SK-N-SH (cell line): ENCODE results near the gene TREML4. TPM values are rescaled to one million over a fixed set of nuclear protein-coding genes. Genes with fewer than 3 reads are reported as not detected.

ENCODE experiments used
- CTCF ChIA-PET: fragments of 300-600, 350-600 bp; formaldehyde crosslinking; extraction: SDS; loops from one replicate; lab custom pipeline; 2021; lab: Yijun Ruan, JAX
- POLR2A ChIA-PET: fragments of 350-600 bp; sonication (Branson Sonifier 250); formaldehyde crosslinking; extraction: SDS; loops from one replicate; lab custom pipeline; 2020; ENCODE audit warnings: antibody characterized with exemption, inconsistent platforms; lab: Yijun Ruan, JAX
- DNase-seq: peaks from one replicate; pipeline ENCODE4 v3.0.0; 2012
- H2AFZ ChIP-seq: fragments of 200-600 bp; sonication (generic); 2 replicates; pipeline ENCODE4 v1.8.1; 2016; ENCODE audit warnings: antibody characterized with exemption, mild to moderate bottlenecking, low read depth
- H3F3A ChIP-seq: fragments of 200-600 bp; sonication (generic); replicated peaks from 2 replicates; pipeline ENCODE3; 2016; ENCODE audit warnings: antibody characterized with exemption, mild to moderate bottlenecking; ENCODE audit not compliant: insufficient read depth
- H3K27ac ChIP-seq, 2 experiments: fragments of 200-500 bp in 1 of 2; fragments of 200-600 bp in 1 of 2; sonication (Bioruptor generic) in 1 of 2; sonication (generic), shearing (Covaris generic) in 1 of 2; 2 replicates each; pipeline versions ENCODE4 v1.5.1 to v1.6.1; 2014 to 2016; ENCODE audit warnings: low read depth in 2 of 2, inconsistent platforms in 1 of 2, low read length in 1 of 2, mild to moderate bottlenecking in 1 of 2, mixed read lengths in 1 of 2
- H3K27me3 ChIP-seq: fragments of 200-600 bp; sonication (generic), shearing (Covaris generic); 2 replicates; pipeline ENCODE4 v1.6.1; 2016; ENCODE audit warnings: mixed run types; ENCODE audit not compliant: insufficient read depth
- H3K36me3 ChIP-seq, 2 experiments: fragments of 200-500 bp in 1 of 2; fragments of 200-600 bp in 1 of 2; sonication (Bioruptor generic) in 1 of 2; sonication (generic) in 1 of 2; replicated peaks in 1 of 2; 2 replicates each; pipeline versions ENCODE3 to v1.5.1; 2014 to 2016; ENCODE audit warnings: low read length in 1 of 2, mild to moderate bottlenecking in 1 of 2; ENCODE audit not compliant: insufficient read depth in 2 of 2, control insufficient read depth in 1 of 2
- H3K4me1 ChIP-seq, 2 experiments: fragments of 200-500 bp in 1 of 2; fragments of 200-600 bp in 1 of 2; sonication (Bioruptor generic) in 1 of 2; sonication (generic), shearing (Covaris generic) in 1 of 2; 2 replicates each; pipeline versions ENCODE4 v1.5.1 to v1.6.1; 2014 to 2016; ENCODE audit warnings: low read depth in 1 of 2, low read length in 1 of 2, mixed run types in 1 of 2; ENCODE audit not compliant: insufficient read depth in 2 of 2, control insufficient read depth in 1 of 2
- H3K4me2 ChIP-seq: fragments of 200-600 bp; sonication (generic), shearing (Covaris generic); 2 replicates; pipeline ENCODE4 v1.6.1; 2017; ENCODE audit warnings: mixed run types
- H3K4me3 ChIP-seq, 2 experiments: fragments of 200-500 bp in 1 of 2; fragments of 200-600 bp in 1 of 2; sonication (Bioruptor generic) in 1 of 2; sonication (generic), shearing (Covaris generic) in 1 of 2; 2 replicates each; pipeline versions ENCODE4 v1.5.1 to v1.8.1; 2014 to 2016; ENCODE audit warnings: low read depth in 2 of 2, inconsistent platforms in 1 of 2, low read length in 1 of 2, mild to moderate bottlenecking in 1 of 2, mixed read lengths in 1 of 2, moderate library complexity in 1 of 2
- H3K79me2 ChIP-seq: fragments of 200-600 bp; sonication (generic); 2 replicates; pipeline ENCODE4 v1.8.1; 2017; ENCODE audit warnings: mild to moderate bottlenecking; ENCODE audit not compliant: insufficient read depth
- H3K9ac ChIP-seq: fragments of 200-600 bp; sonication (generic); 2 replicates; pipeline ENCODE4 v1.6.1; 2017; ENCODE audit warnings: mixed run types
- H3K9me2 ChIP-seq: fragments of 200-600 bp; sonication (generic); 2 replicates; pipeline ENCODE4 v1.6.1; 2017; ENCODE audit warnings: mixed run types
- H3K9me3 ChIP-seq: fragments of 200-600 bp; sonication (generic); 2 replicates; pipeline ENCODE4 v1.6.1; 2017; ENCODE audit warnings: mixed run types, mild to moderate bottlenecking, moderate library complexity
- H4K20me1 ChIP-seq: fragments of 200-600 bp; sonication (generic); 2 replicates; pipeline ENCODE4 v1.6.1; 2017; ENCODE audit warnings: mild to moderate bottlenecking, mixed run types; ENCODE audit not compliant: insufficient read depth
- CHD2 ChIP-seq: fragments of 150-350 bp; IDR thresholded peaks from 2 replicates; pipeline ENCODE4 v1.6.1; 2018; ENCODE audit warnings: low read length; ENCODE audit not compliant: partially characterized antibody
- ELF1 ChIP-seq: IDR thresholded peaks from 2 replicates; pipeline ENCODE4 v1.4.0; 2012
- EP300 ChIP-seq, 2 experiments: IDR thresholded peaks; 2 replicates each; pipeline versions ENCODE4 v1.4.0 to v1.6.1; 2012; ENCODE audit warnings: borderline replicate concordance in 1 of 2, low read depth in 1 of 2, low read length in 1 of 2
- EZH2phosphoT487 ChIP-seq: fragments of 200-600 bp; sonication (generic); IDR thresholded peaks from 2 replicates; pipeline ENCODE4 v1.6.1; 2017; ENCODE audit warnings: low read depth, mixed run types, mild to moderate bottlenecking, antibody characterized with exemption, moderate library complexity, borderline replicate concordance
- FOXJ3 ChIP-seq: sonication (generic); formaldehyde crosslinking; IDR thresholded peaks from 2 replicates; pipeline ENCODE4 v1.5.1; 2020; ENCODE audit warnings: mild to moderate bottlenecking, missing genetic modification reagents
- GABPA ChIP-seq: IDR thresholded peaks from 2 replicates; pipeline ENCODE4 v1.4.0; 2012; ENCODE audit warnings: low read depth, mild to moderate bottlenecking
- GATA2 ChIP-seq: sonication (generic); formaldehyde crosslinking; IDR thresholded peaks from 2 replicates; pipeline ENCODE4 v1.5.0; 2020; ENCODE audit warnings: mild to moderate bottlenecking, missing genetic modification reagents
- IRF3 ChIP-seq: fragments of 150-350 bp; IDR thresholded peaks from 2 replicates; pipeline ENCODE4 v1.6.1; 2016; ENCODE audit warnings: mild to moderate bottlenecking, low read depth, low read length
- JUND ChIP-seq: IDR thresholded peaks from 2 replicates; pipeline ENCODE4 v1.4.0; 2012
- MXI1 ChIP-seq: IDR thresholded peaks from 2 replicates; pipeline ENCODE4 v1.6.1; 2012; ENCODE audit warnings: mild to moderate bottlenecking, low read depth, low read length, improper control_type of control experiment
- NRF1 ChIP-seq: IDR thresholded peaks from 2 replicates; pipeline ENCODE4 v1.6.1; 2012; ENCODE audit warnings: low read depth, mild to moderate bottlenecking, low read length
- RFX5 ChIP-seq: IDR thresholded peaks from 2 replicates; pipeline ENCODE4 v1.6.1; 2012; ENCODE audit warnings: mild to moderate bottlenecking, improper control_type of control experiment, low read length
- SIN3A ChIP-seq: IDR thresholded peaks from 2 replicates; pipeline ENCODE4 v1.6.1; 2012; ENCODE audit warnings: low read depth, mild to moderate bottlenecking, low read length, moderate library complexity, borderline replicate concordance
- SMC3 ChIP-seq: IDR thresholded peaks from 2 replicates; pipeline ENCODE4 v1.6.1; 2012; ENCODE audit warnings: low read depth, low read length, improper control_type of control experiment
- USF1 ChIP-seq: IDR thresholded peaks from 2 replicates; pipeline ENCODE4 v1.4.0; 2012; ENCODE audit warnings: low read depth, borderline replicate concordance
- USF2 ChIP-seq: fragments of 150-350 bp; IDR thresholded peaks from 2 replicates; pipeline ENCODE4 v1.6.1; 2017; ENCODE audit warnings: antibody characterized with exemption, low read length, low read depth, borderline replicate concordance
- WGBS: methylation state at CpG from one replicate; pipeline ENCODE4 v1.1.6; 2017; ENCODE audit warnings: low lambda C conversion rate; 5-methylcytosine and 5-hydroxymethylcytosine counted together
- polyA plus RNA-seq, 3 experiments: library from polyadenylated mRNA; depleted of rRNA; stranded (reverse); fragments of >200 nt; gene quantifications; 2 replicates each; pipeline ENCODE4 v1.2.3, GENCODE V29; 2012

The TREML4 gene
- not detected in 2 replicates for polyA plus RNA-seq (2012; rRNA removed)
- not detected in 2 replicates for polyA plus RNA-seq (2012; cell fraction: cytosol; rRNA removed)
- not detected in 2 replicates for polyA plus RNA-seq (2012; cell fraction: nucleus; rRNA removed)

GRCh38 chr6:41228096-41228495 is at the start of gene TREML4:
TSS of gene TREML4 (plus strand) at chr6:41228349. CDS start at chr6:41228428, 79 bp downstream.
- TF ChIP-seq GABPA = no peak
- no peak for TF ChIP-seq GATA2 (CRISPR knock-in tag)
- TF ChIP-seq NRF1 = no peak
- TF ChIP-seq SMC3 = no peak
- TF ChIP-seq SIN3A = no peak
- TF ChIP-seq MXI1 = no peak
- TF ChIP-seq JUND = no peak
- TF ChIP-seq USF1 = no peak
- TF ChIP-seq RFX5 = no peak
- TF ChIP-seq ELF1 = no peak
- TF ChIP-seq EZH2phosphoT487 = no peak
- no peak for TF ChIP-seq IRF3
- no peak for TF ChIP-seq FOXJ3 (CRISPR knock-in tag)
- Histone ChIP-seq H2AFZ (no peak within 1 kb of the TSS), H3K4me2 (no peak within 1 kb of the TSS), H3K9ac (no peak within 1 kb of the TSS), H3K79me2 (no peaks in the 10 kb centered on the region), H3K9me3 (no peaks in the 10 kb centered on the region), H3K27me3 (peaks cover 9% of the 10 kb centered on the region; the same call in 1 of the 2 replicates), H4K20me1 (no peaks in the 10 kb centered on the region), H3K9me2 (no peaks in the 10 kb centered on the region), H3K36me3 (no peaks in the 10 kb centered on the region), H3K27ac (no peak within 1 kb of the TSS), H3K4me1 (no peaks in the 10 kb centered on the region), H3F3A (no peaks in the 10 kb centered on the region), H3K4me3 (no peak within 1 kb of the TSS)
- WGBS = 0% methylated on average over 3 of the region's 5 CpGs
- DNase-seq = no peak
- CTCF ChIA-PET = no interaction called here
- POLR2A ChIA-PET = no interaction called here

GRCh38 chr6:41179163-41179562 is 49.0 kb upstream of the TREML4 start:
- no peak overlapping the region for H2AFZ ChIP-seq
- no peaks in the 10 kb centered on the region for H3K9me2 ChIP-seq
- no peak overlapping the region for H3K4me2 ChIP-seq
- CTCF ChIA-PET = no interaction called here
- H4K20me1 ChIP-seq = no peaks in the 10 kb centered on the region
- WGBS = 16% methylated on average over 4 of the region's 4 CpGs
- no peak overlapping the region for H3K4me3 ChIP-seq
- no peaks in the 10 kb centered on the region for H3F3A ChIP-seq
- no peak overlapping the region for H3K27ac ChIP-seq
- H3K9me3 ChIP-seq = no peaks in the 10 kb centered on the region
- H3K4me1 ChIP-seq = no peaks in the 10 kb centered on the region
- peaks cover 10% of the 10 kb centered on the region; the same call in 1 of the 2 replicates for H3K27me3 ChIP-seq
- POLR2A ChIA-PET = no interaction called here
- no peak for DNase-seq
- H3K9ac ChIP-seq = no peak overlapping the region
- no peaks in the 10 kb centered on the region for H3K36me3 ChIP-seq
- H3K79me2 ChIP-seq = no peaks in the 10 kb centered on the region
- TF ChIP-seq USF2 (no peak), GABPA (no peak), GATA2 (CRISPR knock-in tag) (no peak), ELF1 (no peak), EP300 (IDR thresholded peaks at IDR 0.05; ENCODE audit: borderline replicate concordance in 1 of 2, low read depth in 1 of 2, low read length in 1 of 2) (no peak), CHD2 (no peak), JUND (no peak)
